ENCODE measurements around the gene PDE6A. TPM values are rescaled to one million over a fixed set of nuclear protein-coding genes. Genes with fewer than 3 reads are reported as not detected.

Gene PDE6A
- total RNA-seq, 2 donors from 2014 or later: not detected

DNA sequence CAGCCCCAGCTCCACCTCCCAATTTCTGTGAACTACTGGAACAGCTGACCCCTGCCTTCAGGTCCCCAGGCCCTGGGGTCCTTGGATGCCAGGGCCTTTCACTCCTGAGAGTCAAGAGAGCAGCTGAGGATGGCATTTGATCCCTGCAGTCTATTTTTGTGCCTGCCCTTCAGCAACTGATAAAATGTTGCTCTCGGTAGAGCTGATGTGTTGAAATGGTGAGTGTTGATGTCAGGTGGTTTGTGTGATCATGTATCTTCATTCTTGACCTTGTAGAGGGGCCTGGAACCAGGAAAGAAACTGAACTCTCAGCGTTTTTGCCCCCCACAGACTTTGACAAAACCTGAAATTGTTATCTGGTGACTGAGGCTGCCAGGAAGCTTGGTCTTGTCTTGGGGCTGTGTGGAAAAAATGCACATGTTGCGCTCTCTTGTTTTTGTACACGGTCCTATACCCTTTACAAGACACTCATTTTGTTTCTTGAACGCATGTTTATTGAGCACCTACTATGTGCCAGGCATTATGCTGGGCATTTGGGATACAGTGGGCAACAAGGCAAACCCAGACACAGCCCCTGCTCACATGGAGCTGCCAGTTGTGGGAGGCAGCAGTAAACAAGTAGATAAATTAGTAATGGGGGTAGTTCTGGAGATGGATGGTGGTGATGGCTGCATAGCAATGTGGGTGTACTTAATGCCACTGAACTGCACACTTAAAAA is 136.2 kb downstream of the PDE6A start:
- ATAC-seq (no peak), DNase-seq (no peak)
- no peak overlapping the region for H3K27ac Mint-ChIP-seq
- peaks cover 2% of the 10 kb centered on the region for H3K36me3 Mint-ChIP-seq (ENCODE audit: low read depth)
- H3K27me3 Mint-ChIP-seq: no peaks in the 10 kb centered on the region
- H3K9me3 ChIP-seq (ENCODE audit: control insufficient read depth, low read length, poor library complexity, severe bottlenecking): no peaks in the 10 kb centered on the region
- H3K4me3 Mint-ChIP-seq: no peak overlapping the region
- H3K4me1 Mint-ChIP-seq: peaks cover 8% of the 10 kb centered on the region

Other genes starting within 250 kb of the PDE6A start
- 1 to 10 TPM; 4.4 to 4.6 TPM for gene PPARGC1B, start 214.5 kb downstream of the PDE6A start, total RNA-seq
- 1 to 10 TPM; 4.6 to 5.2 TPM for gene SLC26A2, start 16.0 kb upstream of the PDE6A start, total RNA-seq
- gene TIGD6, start 55.9 kb upstream of the PDE6A start, total RNA-seq: 1 to 10 TPM; 1.4 to 2.0 TPM
- gene HMGXB3, start 55.9 kb upstream of the PDE6A start, total RNA-seq: 10 to 100 TPM; 31.9 to 40.8 TPM
- gene CSF1R, start 141.8 kb upstream of the PDE6A start, total RNA-seq: 1 to 10 TPM; 2.7 to 3.4 TPM
- under 1 TPM in 1 of 2 donors, not detected in 1; 0.57 TPM for gene PDGFRB, start 211.1 kb upstream of the PDE6A start, total RNA-seq
- gene CDX1, start 222.0 kb upstream of the PDE6A start, total RNA-seq: not detected
- gene SLC6A7, start 245.3 kb upstream of the PDE6A start, total RNA-seq: not detected